ENCODE results near the gene NEUROG3.

Gene NEUROG3

DNA sequence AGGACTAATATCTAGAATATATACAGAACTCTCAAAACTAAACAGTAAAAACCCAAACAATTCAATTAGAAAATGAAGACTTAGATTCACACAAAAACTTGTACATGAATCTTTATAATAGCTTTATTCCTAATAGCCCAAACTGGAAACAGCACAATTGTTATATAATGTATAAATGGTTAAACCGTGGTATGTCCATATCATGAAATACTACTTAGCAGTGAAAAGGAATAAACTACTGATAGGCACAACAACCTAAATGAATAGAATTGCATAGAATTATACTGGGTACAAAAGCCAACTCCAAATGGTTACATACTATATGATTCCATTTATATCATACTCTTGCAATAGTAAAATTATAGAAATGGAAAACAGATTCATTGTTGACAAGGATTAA lies 35.9 kb upstream of the NEUROG3 start:
- TF ChIP-seq, protein P1, sequence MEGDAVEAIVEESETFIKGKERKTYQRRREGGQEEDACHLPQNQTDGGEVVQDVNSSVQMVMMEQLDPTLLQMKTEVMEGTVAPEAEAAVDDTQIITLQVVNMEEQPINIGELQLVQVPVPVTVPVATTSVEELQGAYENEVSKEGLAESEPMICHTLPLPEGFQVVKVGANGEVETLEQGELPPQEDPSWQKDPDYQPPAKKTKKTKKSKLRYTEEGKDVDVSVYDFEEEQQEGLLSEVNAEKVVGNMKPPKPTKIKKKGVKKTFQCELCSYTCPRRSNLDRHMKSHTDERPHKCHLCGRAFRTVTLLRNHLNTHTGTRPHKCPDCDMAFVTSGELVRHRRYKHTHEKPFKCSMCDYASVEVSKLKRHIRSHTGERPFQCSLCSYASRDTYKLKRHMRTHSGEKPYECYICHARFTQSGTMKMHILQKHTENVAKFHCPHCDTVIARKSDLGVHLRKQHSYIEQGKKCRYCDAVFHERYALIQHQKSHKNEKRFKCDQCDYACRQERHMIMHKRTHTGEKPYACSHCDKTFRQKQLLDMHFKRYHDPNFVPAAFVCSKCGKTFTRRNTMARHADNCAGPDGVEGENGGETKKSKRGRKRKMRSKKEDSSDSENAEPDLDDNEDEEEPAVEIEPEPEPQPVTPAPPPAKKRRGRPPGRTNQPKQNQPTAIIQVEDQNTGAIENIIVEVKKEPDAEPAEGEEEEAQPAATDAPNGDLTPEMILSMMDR (IDR thresholded peaks at IDR 0.05; ENCODE audit: extremely low read depth, missing control alignments) = no peak
- DNase-seq (ENCODE audit: low spot score) = no peak

DNA sequence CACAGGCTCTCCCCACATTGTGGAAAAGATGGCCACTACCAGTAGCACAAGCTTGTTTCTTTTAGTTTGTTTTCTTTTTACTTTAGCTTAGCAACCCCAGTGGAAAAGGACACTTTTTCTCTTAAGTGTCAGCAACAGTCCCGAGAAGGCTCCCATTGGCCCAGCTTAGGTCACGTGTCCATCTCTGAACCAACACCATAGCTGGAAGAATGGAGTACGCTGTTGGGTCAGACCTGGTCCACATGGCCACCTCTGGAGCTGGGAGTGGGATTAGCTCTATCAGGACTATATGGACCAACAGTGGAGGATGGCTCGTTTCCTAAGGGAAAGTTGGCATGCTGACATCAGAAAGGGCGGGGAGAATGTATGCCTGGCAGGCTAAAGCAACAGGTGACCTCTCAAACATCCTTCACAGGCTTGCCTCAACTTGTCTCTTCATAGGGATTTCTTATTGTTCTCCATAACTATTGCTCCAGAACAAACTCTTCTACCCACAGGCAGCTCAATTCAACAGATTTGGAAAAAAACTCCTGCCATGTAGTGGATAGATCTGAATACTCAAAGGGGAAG lies 27.6 kb upstream of the NEUROG3 start:
- DNase-seq (ENCODE audit: low spot score) = no peak
- TF ChIP-seq, protein P1 (IDR thresholded peaks at IDR 0.05; ENCODE audit: extremely low read depth, missing control alignments) = no peak

DNA sequence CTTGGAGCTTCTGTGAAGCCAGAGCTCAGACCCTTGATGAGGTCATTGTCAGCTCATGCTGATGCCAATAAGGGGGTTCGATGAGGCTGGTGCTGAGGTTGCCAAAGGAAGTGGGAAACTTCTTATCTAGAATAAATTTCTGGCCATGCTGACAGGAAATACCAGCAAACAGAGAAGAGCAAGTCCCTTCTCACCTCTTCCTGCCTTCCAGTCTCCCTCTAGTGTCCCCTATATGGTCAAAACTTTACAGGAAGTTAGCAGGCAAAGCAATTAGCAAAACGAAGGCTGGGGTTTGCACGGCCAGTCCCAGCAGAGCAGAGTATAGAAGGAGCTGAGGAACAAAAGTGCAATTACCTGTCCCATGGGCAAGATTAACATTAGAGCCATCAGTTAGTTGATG lies 15.1 kb upstream of the NEUROG3 start:
- TF ChIP-seq, protein P1 (IDR thresholded peaks at IDR 0.05; ENCODE audit: extremely low read depth, missing control alignments) = no peak
- no peak for DNase-seq (ENCODE audit: low spot score)

- no peak for DNase-seq (ENCODE audit: low spot score)
- TF ChIP-seq, protein P1 (IDR thresholded peaks at IDR 0.05; ENCODE audit: extremely low read depth, missing control alignments) = no peak
Measured at GRCh38 chr10:69584624-69585023, 11.4 kb upstream of the NEUROG3 start.

DNA sequence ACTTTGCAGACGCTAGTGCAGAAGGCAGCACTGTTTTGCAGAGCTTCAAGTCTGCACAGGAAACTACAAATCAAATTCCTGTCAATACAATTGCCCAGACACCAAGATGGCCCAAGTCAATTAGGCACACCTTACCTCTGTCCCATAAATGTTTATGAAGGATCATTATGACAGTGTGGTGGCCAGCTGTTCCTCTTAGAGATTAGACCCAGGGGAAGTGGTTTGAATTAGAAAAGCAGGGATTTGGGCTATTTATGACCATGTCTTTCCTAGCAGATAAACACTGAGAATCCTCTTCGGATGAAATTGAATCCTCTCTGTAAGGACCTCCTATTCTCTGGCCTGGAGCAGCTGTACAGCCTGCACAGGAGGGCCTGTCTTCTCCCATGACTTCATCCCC lies 9.9 kb upstream of the NEUROG3 start:
- TF ChIP-seq, protein P1 (IDR thresholded peaks at IDR 0.05; ENCODE audit: extremely low read depth, missing control alignments) = no peak
- DNase-seq (ENCODE audit: low spot score) = no peak

DNA sequence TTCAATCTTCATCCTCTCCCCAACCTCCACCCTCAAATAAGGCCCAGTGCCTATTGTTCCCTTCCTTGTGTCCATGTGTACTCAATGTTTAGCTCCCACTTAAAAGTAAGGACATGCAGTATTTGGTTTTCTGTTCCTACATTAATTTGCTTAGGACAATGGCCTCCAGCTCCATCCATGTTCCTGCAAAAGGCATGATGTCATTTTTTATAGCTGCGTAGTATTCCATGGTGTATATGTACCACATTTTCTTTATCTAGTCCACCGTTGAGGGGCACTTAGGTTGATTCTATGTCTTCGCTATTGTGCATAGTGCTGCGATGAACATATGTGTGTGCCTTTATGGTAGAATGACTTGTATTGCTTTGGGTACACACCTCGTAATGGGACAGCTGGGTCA lies 7.2 kb upstream of the NEUROG3 start:
- TF ChIP-seq, protein P1 (IDR thresholded peaks at IDR 0.05; ENCODE audit: extremely low read depth, missing control alignments) = no peak
- DNase-seq (ENCODE audit: low spot score) = no peak

DNA sequence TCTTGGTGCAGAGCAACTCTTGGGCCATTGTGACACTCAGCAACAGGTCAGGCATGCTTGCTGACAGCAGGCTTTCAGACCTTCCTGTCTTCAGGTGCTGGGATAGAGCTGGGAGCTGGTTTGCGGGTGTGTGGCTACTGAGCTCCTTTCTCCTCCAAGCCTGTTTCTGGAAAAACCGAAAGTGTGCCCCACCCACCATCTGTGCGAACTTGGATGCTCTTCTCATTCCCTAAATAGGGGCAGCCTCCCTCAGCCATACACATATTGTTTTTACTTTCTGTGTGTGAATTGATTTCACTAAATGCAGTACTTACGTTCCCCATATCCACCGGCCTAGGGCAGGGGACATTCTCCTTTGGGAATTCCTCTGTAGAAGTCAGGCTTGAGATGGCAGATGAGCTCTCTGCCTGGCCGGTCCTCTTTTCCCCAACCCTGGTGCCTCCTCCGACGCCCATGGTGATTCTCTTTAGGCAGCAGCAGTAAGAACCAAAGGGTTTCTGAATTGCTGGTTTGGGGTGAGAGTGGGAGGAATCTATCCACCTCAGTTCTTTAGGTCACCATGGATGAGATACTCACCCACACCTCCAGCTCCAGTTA lies 6.3 kb upstream of the NEUROG3 start:
- no peak for DNase-seq (ENCODE audit: low spot score)
- TF ChIP-seq, protein P1 (IDR thresholded peaks at IDR 0.05; ENCODE audit: extremely low read depth, missing control alignments) = no peak
